LHCN-M2 (cell line): Measurements from ENCODE around the gene TMEM39B. TPM values are rescaled to one million over a fixed set of nuclear protein-coding genes. Genes with fewer than 3 reads are reported as not detected.
A peak's percentile ranks its signal among the peaks of the same experiment; 100 is the strongest.
"Not testable (repeated sequence)": the region's sequence is repeated elsewhere in the genome, so short reads cannot be mapped to it uniquely, and the experiment has no call there.

Experiments
- DNase-seq: peaks from one replicate; pipeline ENCODE4 v3.0.0-alpha.2; 2012; ENCODE audit warnings: low read depth
- total RNA-seq: library from RNA; depleted of rRNA; stranded (reverse); fragments of >200 nt; gene quantifications from 2 replicates; pipeline ENCODE4 v1.2.3, GENCODE V29; 2014

TMEM39B gene
- total RNA-seq, 1 experiment from 2014 or later: 10.4 TPM

DNA sequence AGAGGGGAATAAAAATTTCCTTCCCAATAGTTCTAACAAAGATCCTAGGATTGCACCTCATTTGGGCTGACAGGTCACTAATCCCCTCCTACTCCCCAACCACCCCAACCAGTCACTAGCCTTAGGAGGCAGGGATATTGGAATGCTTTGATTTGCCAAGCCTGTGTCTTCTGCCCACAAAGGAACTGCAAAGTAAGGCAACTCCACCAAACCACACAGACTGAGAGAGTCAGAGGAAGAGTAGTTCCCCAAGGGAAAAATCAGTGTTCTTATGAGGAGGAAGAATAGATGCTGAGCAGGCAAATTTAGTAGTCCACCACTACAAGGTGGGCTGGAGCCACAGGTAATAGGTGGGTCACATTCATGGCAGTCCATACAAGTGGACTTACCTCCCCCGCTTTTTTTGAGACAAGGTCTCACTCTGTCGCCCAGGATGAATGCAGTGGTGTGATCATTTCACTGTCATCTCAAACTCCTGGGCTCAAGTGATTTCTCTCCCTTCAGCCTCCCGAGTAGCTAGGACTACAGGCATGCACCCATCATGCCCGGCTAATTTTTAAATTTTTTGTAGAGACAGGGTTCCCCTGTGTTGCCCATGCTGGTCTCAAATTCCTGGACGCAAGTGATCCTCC, 3.7 kb upstream of the TMEM39B start:
- DNase-seq: peak; percentile 73

- DNase-seq: peak; percentile 65
Observed at GRCh38 chr1:32071758-32072621, 749 bp upstream of the TMEM39B start.

DNA sequence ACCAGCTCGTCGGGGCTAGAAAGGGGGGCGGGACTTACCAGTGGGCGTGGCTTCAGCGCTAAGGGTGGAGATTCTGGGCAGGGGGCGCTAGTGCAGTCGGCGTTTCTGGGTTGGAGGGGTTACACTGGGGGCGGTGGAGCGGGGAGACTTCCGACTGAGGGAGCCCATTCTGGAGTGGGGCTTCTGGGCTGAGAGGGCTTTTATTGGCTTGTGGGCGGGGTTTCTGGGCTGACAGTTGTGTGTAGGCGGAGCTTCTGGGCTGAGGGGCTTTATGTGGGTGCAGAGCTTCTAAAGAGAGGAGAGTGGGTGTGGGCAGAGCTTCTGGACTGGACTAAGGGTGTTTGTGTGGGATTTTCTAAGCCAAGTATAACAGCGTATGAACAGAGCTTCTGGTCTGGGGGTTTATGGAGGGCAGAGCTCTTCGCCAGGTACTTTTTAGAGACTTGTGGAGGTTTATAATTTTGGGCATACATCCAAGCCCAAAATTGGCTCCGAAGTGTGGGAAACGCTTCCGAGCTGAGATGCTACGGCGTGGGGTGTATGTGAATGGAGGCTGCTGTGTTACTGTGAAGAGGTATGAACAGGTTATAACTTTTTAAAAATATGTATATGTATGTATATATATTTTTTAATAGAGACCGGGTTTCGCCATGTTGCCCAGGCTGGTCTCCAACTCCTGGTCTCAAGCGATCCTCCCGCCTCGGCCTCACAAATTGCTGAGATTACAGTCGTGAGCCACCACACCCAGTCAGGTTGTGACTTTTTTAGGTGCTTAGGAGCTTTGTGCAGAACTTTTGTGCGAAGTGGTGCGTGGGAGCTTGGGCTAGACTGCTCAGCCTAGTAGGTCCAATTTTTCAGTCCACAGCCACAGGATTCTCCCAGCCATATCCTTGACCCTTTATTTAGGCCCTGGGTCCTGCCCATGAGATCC, 825 bp downstream of the TMEM39B start:
- DNase-seq: no peak

DNA sequence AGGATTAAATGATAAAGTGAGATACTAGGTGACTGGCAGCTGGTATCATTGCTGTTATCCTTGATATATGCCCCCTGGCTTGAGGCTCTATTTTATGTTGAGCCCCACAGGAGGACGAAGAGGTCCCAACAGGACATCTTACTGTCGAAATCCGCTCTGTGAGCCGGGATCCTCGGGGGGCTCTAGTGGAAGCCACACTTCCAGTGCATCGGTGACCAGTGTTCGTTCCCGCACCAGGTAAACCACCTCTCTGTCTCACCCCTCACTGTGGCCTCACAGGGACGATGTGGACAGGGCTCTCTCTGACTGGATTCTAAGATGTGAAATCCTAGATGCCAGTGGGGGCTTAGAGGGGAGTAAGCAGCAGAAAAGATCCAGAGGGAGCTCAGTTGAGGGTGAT, 2.1 kb downstream of the TMEM39B start:
- DNase-seq: no peak

DNA sequence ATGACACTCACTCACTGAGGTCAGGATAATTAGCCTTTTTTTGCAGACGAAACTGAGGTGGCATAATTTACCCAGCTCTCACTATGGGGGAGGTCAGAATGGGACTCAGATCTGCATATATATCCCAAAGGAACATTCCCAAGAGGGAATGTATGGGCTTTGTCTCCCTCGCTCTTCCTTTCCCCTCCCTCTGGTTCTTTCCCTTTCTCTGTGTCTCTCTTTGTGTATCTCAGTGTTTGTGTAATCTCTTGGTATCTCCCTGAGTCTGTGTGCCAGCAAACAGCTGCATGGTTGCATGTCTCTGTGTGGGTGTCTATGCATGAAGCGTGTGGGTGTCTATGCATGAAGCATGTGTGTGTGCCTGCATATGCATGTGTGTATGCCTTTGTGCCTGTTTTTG, 4.7 kb downstream of the TMEM39B start:
- DNase-seq: no peak

DNA sequence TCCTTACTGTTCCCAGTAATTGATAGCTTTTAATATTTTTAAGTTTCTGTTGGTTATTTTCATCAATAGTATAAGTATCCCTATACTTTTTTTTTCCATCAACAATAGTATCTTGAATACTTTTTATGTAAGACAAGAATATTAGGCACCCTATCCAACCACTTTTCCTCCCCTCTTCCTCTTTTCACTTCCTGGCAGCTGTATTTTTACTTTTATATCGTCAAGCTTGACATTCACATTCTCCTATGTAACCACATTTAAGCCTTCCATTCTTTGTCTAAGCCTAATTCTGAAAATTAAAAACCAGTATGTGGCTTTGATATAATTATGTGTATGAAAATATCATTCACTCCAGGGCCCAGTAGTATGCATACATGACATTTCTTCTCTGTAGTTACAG, 9.3 kb downstream of the TMEM39B start:
- no peak for DNase-seq

GRCh38 chr1:32086381-32086780, 13.6 kb downstream of the TMEM39B start:
- DNase-seq: not testable (repeated sequence)

DNA sequence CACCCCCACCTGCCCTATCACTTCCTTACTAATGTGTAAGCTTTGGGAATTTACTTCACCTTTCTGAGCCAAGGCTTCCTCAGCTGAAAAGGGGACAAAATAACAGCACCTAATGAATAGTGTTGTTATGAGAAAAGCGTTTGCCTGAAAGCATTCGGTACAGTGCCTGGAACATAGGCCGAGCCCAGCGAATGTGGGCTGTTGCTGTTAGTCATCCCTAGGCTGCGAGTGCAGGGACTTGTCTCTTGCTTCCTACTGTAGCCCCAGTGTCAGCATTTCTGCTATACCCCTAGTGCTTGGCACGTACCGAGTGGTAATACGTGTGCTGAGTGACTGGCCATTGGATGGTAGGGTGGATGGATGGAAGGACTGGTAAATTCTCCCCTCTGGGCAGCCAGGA, 18.4 kb downstream of the TMEM39B start:
- DNase-seq: no peak

- no peak for DNase-seq
Observed at GRCh38 chr1:32091591-32091990, 18.9 kb downstream of the TMEM39B start.

GRCh38 chr1:32094746-32095521, 22.2 kb downstream of the TMEM39B start:
- DNase-seq: no peak

GRCh38 chr1:32099426-32099825, 26.7 kb downstream of the TMEM39B start:
- no peak for DNase-seq

GRCh38 chr1:32100359-32100758, 27.6 kb downstream of the TMEM39B start:
- DNase-seq: no peak

DNA sequence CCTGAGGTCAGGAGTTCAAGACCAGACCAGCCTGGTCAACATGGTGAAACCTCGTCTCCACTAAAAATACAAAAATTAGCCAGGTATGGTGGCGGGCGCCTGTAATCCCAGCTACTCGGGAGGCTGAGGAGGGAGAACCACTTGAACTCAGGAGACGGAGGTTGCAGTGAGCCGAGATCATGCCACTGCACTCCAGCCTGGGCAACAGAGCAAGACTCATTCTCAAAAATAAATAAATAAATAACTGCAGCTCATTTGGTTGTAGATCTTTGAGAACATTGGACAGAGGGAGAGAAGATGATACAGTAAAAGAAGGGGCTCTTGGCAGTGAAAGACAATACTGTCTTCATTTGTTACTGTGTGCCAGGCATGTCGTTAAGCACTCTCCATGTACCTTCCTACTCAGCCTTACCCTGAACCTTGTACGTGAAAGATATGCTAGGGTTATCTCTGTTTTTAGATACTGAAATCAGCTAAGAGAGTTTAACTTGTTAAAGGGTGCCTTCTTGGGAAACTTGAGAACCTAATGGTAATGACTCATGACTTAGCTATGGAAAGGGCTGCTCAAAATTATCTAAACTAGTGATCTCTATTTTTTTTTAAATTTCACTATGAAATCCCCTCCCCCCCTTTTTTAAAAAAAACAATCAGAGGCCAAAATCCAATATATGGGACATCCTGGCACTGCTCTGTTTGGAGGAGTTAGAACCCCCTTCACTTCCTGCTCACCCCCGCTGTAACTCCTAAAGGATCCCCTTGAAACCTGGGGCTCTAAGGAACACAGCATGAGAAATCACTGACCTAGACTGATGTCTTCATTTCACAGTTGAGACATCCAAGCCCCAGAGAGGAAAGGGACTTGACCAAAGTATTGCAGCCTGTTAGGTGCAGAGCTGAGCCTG, 28.3 kb downstream of the TMEM39B start:
- DNase-seq: peak; percentile 74

- DNase-seq: no peak
Observed at GRCh38 chr1:32104127-32104526, 31.4 kb downstream of the TMEM39B start.

- DNase-seq: no peak
Observed at GRCh38 chr1:32105338-32105737, 32.6 kb downstream of the TMEM39B start.

GRCh38 chr1:32106663-32107275, 34.0 kb downstream of the TMEM39B start:
- DNase-seq: no peak

DNA sequence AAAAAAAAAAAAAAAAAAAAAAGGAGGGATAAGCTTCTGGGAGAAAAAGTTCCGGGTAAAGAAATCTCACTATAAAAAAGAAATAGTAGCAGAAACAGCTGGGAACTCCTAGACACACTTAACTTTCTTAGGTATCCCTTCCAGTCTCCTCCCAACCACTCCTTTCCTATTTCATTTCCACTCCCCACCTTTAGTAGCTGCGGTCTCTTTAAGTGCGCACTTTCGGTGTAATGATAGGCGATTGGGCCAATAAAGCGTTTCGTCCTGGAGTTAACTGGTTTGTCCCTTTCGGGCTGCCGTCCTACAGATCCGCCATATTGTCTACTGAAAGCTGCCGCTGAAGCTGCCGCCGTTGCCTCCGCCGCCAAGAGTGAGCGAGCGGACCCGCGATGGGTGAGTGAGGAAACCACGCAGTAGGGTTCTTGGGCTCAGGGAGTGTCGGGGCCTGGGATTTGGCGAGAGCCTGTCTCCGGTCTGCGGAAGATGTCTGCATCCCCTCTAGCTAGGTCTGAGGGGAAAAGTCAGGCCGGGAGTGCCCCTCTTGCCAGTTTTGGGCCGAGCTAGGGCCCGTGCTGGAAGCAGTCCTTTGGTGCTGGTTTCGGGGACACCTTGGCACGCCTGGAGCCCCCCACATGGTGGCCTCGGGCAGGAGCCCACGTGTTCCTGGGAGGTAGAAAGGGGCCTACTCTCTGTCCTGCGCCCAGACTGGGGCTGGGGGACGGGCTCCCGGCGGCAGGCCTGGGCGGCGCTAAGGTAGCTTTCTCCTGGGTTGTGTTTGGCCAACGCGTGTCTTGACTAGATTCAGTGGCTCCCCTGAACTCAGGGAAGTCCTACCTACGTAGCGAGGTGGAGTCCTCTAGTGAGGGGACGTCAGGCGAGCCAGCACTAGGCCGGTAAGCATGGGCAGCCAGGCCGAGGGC, 35.3 kb downstream of the TMEM39B start, which contains the start of gene KPNA6:
KPNA6 (plus strand) TSS at position 315 of the 920 bp plus-strand sequence; CDS start at position 390, 75 bp downstream.
- DNase-seq: peak; percentile 94

DNA sequence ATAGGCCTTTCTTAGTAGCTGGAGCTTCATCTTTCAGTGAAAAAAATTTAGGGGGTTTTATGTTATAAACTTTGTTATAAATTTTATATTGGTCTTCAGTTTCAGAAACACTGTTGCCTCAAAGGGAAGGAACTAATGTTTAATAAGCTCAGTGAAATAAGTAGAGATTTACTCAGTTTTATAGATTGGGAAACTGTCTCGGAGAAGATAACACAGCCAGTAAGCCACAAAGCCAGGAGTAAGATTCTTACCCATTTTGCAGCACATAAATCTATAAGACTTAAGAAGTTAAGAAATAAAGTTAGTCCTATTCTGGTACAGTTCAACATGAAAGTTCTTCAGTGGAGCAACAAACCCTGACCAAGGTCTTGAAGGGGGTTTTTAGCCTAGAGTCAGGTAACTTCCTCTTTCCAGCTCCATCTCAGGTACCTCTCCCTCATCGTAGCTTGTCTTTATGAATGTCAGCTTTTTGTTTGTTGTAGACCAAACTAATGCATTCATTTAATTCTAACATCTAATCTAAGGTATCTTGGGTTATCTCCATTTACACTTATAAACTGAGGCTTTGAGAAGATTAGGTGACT, 38.4 kb downstream of the TMEM39B start:
- DNase-seq: no peak
